Measurements from ENCODE around the gene CRIP1.

Gene CRIP1

DNA sequence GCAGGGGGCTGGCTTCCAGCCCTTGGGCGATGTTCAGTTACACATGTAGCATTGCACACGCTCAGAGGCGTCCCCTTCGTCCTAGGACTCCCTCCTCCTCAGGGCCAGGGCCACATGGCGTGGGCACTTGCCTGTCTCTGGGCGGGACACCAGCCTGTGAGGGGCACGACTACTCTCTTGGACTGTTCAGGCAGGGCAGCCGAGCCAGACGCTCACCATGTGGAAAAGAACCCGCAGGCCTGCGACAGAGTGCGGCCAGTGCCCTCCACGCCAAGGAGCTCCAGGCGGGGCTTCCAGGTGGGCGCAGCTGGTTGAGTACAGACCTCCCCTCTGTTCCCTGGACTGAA is 46.2 kb upstream of the CRIP1 start:
- TF ChIP-seq, protein P1, sequence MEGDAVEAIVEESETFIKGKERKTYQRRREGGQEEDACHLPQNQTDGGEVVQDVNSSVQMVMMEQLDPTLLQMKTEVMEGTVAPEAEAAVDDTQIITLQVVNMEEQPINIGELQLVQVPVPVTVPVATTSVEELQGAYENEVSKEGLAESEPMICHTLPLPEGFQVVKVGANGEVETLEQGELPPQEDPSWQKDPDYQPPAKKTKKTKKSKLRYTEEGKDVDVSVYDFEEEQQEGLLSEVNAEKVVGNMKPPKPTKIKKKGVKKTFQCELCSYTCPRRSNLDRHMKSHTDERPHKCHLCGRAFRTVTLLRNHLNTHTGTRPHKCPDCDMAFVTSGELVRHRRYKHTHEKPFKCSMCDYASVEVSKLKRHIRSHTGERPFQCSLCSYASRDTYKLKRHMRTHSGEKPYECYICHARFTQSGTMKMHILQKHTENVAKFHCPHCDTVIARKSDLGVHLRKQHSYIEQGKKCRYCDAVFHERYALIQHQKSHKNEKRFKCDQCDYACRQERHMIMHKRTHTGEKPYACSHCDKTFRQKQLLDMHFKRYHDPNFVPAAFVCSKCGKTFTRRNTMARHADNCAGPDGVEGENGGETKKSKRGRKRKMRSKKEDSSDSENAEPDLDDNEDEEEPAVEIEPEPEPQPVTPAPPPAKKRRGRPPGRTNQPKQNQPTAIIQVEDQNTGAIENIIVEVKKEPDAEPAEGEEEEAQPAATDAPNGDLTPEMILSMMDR (IDR thresholded peaks at IDR 0.05; ENCODE audit: insufficient read depth, low read depth, low read length, missing control alignments) = no peak
- DNase-seq (ENCODE audit: low read depth) = no peak

DNA sequence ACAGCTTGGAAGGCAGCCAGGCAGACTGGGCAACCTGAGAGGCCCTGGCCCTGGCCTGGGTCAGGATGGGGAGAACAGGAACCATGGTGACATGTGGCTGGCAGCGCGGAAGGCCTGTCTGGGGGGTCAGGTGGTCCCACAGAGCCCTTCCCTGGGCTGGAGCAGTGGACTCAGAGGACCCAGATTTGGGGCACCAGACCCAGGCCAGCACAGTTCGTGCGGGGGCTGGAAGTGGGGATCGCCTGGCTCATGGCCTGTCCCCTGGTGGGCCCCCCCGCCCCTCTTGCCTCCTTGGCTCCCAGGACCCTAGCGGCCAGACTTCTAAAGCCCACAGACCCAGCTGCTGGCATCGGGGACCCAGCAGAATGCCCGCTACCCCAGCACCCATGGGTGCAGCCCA is 45.7 kb upstream of the CRIP1 start:
- H3K4me3 ChIP-seq (ENCODE audit: low read depth, low read length) = no peak overlapping the region
- TF ChIP-seq, protein P1 (IDR thresholded peaks at IDR 0.05; ENCODE audit: insufficient read depth, low read depth, low read length, missing control alignments) = no peak
- DNase-seq (ENCODE audit: low read depth) = no peak

More for the DNA sequence above, 46.2 kb upstream of the CRIP1 start:
- no peak overlapping the region for H3K4me3 ChIP-seq (ENCODE audit: low read depth, low read length)

DNA sequence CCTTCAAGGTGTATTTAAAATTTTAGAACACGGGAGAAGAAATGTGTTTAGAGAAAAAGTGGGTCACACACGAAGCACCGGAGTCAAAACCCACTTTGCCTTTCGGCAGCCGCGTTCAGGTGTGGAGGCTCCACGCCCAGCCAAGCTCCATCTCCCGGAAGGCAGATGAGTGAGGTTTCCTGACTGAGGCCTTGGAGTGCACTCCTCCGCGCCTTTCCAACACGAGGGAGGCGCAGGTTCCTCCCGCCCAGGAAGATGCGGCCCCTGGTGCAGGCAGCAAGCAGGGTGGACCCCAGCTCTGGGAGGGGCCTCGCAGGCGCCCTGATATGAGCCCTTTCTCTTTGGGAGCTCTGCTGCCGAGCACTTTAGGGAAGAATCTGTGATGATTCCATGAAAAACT is 44.6 kb upstream of the CRIP1 start:
- TF ChIP-seq, protein P1 (IDR thresholded peaks at IDR 0.05; ENCODE audit: insufficient read depth, low read depth, low read length, missing control alignments) = no peak
- DNase-seq (ENCODE audit: low read depth) = no peak
- no peak overlapping the region for H3K4me3 ChIP-seq (ENCODE audit: low read depth, low read length)

DNA sequence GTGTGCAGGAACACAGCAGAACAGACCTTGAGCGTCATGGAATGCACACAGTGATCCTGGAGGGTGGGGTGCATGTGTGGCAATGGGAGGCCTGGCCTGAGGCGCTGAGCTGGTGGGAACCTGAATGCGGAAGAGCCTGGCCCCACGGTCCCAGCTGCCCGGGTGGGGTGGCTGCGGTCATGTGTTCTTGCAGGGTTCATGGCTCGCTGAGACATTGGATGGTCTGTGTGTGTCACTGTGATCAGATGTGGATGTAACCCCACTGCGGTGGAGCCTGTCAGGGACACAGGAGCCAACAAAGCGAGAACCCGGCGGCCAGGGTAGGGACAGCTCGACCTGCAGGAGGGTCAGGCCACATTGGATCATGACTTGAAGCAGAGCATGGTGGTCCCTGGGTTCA is 43.9 kb upstream of the CRIP1 start:
- DNase-seq (ENCODE audit: low read depth) = no peak
- TF ChIP-seq, protein P1 (IDR thresholded peaks at IDR 0.05; ENCODE audit: insufficient read depth, low read depth, low read length, missing control alignments) = no peak
- no peak overlapping the region for H3K4me3 ChIP-seq (ENCODE audit: low read depth, low read length)

DNA sequence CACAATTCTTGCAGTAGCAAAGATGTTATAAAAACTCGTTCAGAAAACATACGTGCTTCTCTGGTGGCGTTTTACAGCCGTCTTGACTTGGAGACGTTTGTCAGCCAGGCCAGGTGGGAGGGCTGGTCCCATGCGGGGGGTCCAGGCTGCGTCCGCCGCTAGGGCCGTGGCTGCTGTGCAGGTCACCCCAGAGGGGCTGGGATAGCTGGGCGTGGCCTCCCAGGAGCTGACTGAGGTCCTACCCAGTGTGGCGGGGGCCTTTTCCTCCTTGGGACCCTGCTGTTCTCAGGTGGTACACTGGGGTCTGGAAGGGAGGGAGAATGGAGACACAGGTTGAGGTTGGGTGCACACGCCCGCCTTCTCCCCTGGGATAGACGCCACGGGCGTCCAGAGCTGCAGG is 41.8 kb upstream of the CRIP1 start:
- H3K4me3 ChIP-seq (ENCODE audit: low read depth, low read length) = no peak overlapping the region
- DNase-seq (ENCODE audit: low read depth) = no peak
- TF ChIP-seq, protein P1 (IDR thresholded peaks at IDR 0.05; ENCODE audit: insufficient read depth, low read depth, low read length, missing control alignments) = no peak

DNA sequence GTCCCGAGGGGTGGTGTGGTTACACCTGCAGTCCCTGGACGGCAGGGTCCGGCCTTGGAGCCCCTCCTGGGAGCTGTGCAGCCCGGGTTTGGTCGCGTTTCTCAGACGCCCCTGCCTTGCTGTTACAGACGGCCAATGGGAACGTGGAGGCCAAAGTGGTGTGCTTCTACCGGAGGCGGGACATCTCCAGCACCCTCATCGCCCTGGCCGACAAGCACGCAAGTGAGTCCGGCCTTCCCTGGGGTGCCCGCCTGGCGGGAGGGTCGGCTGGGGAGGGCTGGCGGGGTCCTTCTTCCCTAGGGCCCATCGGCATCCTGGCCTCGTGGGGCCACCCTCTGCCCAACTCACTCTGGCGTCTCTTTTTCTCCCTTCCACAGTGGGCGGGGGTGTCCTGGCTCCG is 41.4 kb upstream of the CRIP1 start:
- no peak overlapping the region for H3K4me3 ChIP-seq (ENCODE audit: low read depth, low read length)
- TF ChIP-seq, protein P1 (IDR thresholded peaks at IDR 0.05; ENCODE audit: insufficient read depth, low read depth, low read length, missing control alignments) = no peak
- no peak for DNase-seq (ENCODE audit: low read depth)

Data from GM12865 (cell line).